ENCODE results near the gene GTPBP4.

The GTPBP4 gene

GRCh38 chr10:966466-967235 is 21.6 kb upstream of the GTPBP4 start:
- DNase-seq (ENCODE audit: low read depth in 2 of 2): no peak

- DNase-seq (ENCODE audit: low read depth in 2 of 2): no peak
Measured at GRCh38 chr10:968546-969199, 19.6 kb upstream of the GTPBP4 start.

GRCh38 chr10:969473-970150 is 18.6 kb upstream of the GTPBP4 start:
- DNase-seq (ENCODE audit: low read depth in 2 of 2): no peak

- no peak for DNase-seq (ENCODE audit: low read depth in 2 of 2)
Measured at GRCh38 chr10:970311-971149, 17.7 kb upstream of the GTPBP4 start.

GRCh38 chr10:971150-971542 is 17.1 kb upstream of the GTPBP4 start:
- no peak for DNase-seq (ENCODE audit: low read depth in 2 of 2)

GRCh38 chr10:971613-972012 is 16.6 kb upstream of the GTPBP4 start:
- no peak for DNase-seq (ENCODE audit: low read depth in 2 of 2)

- no peak for DNase-seq (ENCODE audit: low read depth in 2 of 2)
Measured at GRCh38 chr10:972763-973162, 15.5 kb upstream of the GTPBP4 start.

- DNase-seq (ENCODE audit: low read depth in 2 of 2): no peak
Measured at GRCh38 chr10:974038-974784, 14.0 kb upstream of the GTPBP4 start.

GRCh38 chr10:974785-975074 is 13.5 kb upstream of the GTPBP4 start:
- no peak for DNase-seq (ENCODE audit: low read depth in 2 of 2)

GRCh38 chr10:976316-976715 is 11.9 kb upstream of the GTPBP4 start:
- no peak for DNase-seq (ENCODE audit: low read depth in 2 of 2)

- DNase-seq (ENCODE audit: low read depth in 2 of 2): no peak
Measured at GRCh38 chr10:978826-979421, 9.3 kb upstream of the GTPBP4 start.

GRCh38 chr10:980468-981093 is 7.7 kb upstream of the GTPBP4 start:
- no peak for DNase-seq (ENCODE audit: low read depth in 2 of 2)

GRCh38 chr10:983401-983800 is 4.8 kb upstream of the GTPBP4 start:
- DNase-seq (ENCODE audit: low read depth in 2 of 2): no peak

GRCh38 chr10:983971-984655 is 4.1 kb upstream of the GTPBP4 start:
- no peak for DNase-seq (ENCODE audit: low read depth in 2 of 2)

GRCh38 chr10:985361-985760 is 2.9 kb upstream of the GTPBP4 start:
- no peak for DNase-seq (ENCODE audit: low read depth in 2 of 2)

GRCh38 chr10:986137-986825 is 2.0 kb upstream of the GTPBP4 start:
- no peak for DNase-seq (ENCODE audit: low read depth in 2 of 2)

GRCh38 chr10:986881-987619 is 1.2 kb upstream of the GTPBP4 start:
- DNase-seq (ENCODE audit: low read depth in 2 of 2): no peak

GRCh38 chr10:987620-987869 is 689 bp upstream of the GTPBP4 start:
- no peak for DNase-seq (ENCODE audit: low read depth in 2 of 2)
